Mononuclear cell (primary cell): ENCODE data around the gene DYNC1LI2. TPM values are rescaled to one million over a fixed set of nuclear protein-coding genes. Genes with fewer than 3 reads are reported as not detected.
"Not testable (repeated sequence)": the region's sequence is repeated elsewhere in the genome, so short reads cannot be mapped to it uniquely, and the experiment has no call there.

ENCODE experiments used
- H3K27me3 ChIP-seq: 2 replicates; pipeline ENCODE4 v1.6.0; 2011; ENCODE audit warnings: low read length, control low read depth; ENCODE audit not compliant: insufficient read depth
- H3K4me1 ChIP-seq: 2 replicates; pipeline ENCODE4 v1.5.1; 2011; ENCODE audit warnings: mild to moderate bottlenecking, low read length, control low read depth; ENCODE audit not compliant: insufficient read depth
- H3K4me3 ChIP-seq: 2 replicates; pipeline ENCODE4 v1.5.1; 2011; ENCODE audit warnings: mild to moderate bottlenecking, low read length, moderate library complexity
- H3K9me3 ChIP-seq: 2 replicates; pipeline ENCODE4 v1.5.1; 2011; ENCODE audit warnings: low read depth, mild to moderate bottlenecking, control low read depth, low read length
- total RNA-seq: library from RNA; depleted of rRNA; stranded (reverse); fragments of >200 nt; gene quantifications from one replicate; pipeline ENCODE4 v1.2.3, GENCODE V29; 2012

Gene DYNC1LI2
- total RNA-seq, 1 donor = 124 TPM

- Histone ChIP-seq H3K4me1 (peaks cover 52% of the 10 kb centered on the region), H3K27me3 (no peaks in the 10 kb centered on the region), H3K4me3 (peak overlapping the region; percentile 49), H3K9me3 (no peaks in the 10 kb centered on the region)
These were observed 55.3 kb downstream of the DYNC1LI2 start for GRCh38 chr16:66695935-66696668.

DNA sequence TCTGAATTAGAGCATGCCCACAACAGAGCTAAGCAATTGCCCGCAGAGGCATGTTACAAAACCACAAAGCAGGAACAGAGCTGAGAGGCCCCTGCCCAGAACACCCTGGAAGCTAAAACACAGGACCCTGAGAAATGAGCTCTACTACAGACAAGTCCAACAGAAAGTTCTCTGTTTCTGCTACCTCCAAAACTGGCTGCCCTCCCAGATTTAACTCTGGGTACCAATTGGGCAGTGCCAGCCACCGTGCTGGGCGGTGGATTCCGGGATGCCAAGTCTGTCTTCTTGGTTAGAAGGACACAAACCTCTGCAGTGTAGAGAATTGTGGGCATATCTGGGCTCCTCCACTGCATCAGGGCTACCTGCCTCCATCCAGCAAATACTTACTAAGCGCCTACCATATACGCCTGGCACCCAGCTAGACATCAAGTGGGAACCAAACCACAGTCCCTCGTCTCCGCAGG lies 55.9 kb downstream of the DYNC1LI2 start:
- peak overlapping the region; percentile 49 for H3K4me3 ChIP-seq
- no peaks in the 10 kb centered on the region for H3K9me3 ChIP-seq
- peaks cover 46% of the 10 kb centered on the region for H3K4me1 ChIP-seq
- H3K27me3 ChIP-seq = no peaks in the 10 kb centered on the region

GRCh38 chr16:66693149-66693548 lies 58.3 kb downstream of the DYNC1LI2 start:
- no peak overlapping the region for H3K4me3 ChIP-seq
- H3K27me3 ChIP-seq = no peaks in the 10 kb centered on the region
- peaks cover 34% of the 10 kb centered on the region for H3K4me1 ChIP-seq
- H3K9me3 ChIP-seq = no peaks in the 10 kb centered on the region

DNA sequence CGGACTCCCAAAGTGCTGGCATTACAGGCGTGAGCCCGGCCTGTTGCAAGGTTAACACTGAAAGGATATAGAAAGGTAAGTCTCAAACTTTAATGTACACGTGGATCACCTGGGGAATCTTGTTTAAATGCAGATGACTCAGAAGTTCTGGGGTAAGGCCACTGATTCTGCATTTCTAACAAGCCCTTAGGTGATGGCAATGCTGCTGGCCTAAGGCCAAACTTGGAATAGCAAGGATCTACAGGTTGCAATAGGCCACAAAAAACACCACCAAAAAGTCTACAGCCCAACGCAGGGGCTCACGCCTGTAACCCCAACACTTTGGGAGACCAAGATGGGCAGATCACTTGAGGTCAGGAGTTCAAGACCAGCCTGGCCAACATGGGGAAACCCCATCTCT lies 59.1 kb downstream of the DYNC1LI2 start:
- H3K27me3 ChIP-seq = no peaks in the 10 kb centered on the region
- H3K4me3 ChIP-seq = no peak overlapping the region
- no peaks in the 10 kb centered on the region for H3K9me3 ChIP-seq
- H3K4me1 ChIP-seq = peaks cover 29% of the 10 kb centered on the region

GRCh38 chr16:66691234-66691633 lies 60.2 kb downstream of the DYNC1LI2 start:
- no peak overlapping the region for H3K4me3 ChIP-seq
- peaks cover 27% of the 10 kb centered on the region for H3K4me1 ChIP-seq
- no peaks in the 10 kb centered on the region for H3K9me3 ChIP-seq
- H3K27me3 ChIP-seq = no peaks in the 10 kb centered on the region

DNA sequence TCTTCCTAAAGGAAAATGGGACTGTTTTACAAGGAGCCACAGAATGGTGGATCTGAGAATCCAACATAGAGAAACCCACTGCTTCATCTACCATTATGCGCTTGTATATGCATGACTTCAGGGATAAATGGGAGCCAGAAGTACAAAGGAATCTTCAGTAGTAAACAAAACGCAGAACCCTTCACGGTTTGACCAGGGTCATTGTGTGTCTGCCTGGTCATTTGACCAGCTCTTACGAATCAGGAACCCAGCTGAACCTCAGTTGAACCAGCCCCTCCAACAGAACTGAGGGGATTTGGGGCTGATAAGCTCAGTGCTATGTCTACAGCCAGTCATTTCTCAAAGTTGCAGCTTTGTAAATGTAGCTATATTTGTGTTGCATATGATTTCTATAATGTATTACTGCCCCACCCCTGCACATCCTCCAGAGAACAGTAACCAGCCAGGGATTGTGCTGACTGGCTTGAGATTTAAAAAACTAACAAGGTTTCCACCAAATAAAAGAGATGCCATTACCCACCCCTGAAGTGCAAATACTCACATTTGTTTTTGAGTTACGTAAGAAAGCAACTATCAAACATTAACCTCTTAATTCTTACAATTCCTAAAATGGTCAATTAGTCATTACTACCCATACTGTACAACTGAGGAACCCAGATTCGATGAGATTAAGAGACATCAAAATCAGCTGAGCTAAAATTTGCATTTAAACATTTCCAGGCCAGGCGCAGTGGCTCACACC lies 61.1 kb downstream of the DYNC1LI2 start:
- H3K27me3 ChIP-seq = no peaks in the 10 kb centered on the region
- peaks cover 18% of the 10 kb centered on the region for H3K4me1 ChIP-seq
- no peak overlapping the region for H3K4me3 ChIP-seq
- H3K9me3 ChIP-seq = no peaks in the 10 kb centered on the region

GRCh38 chr16:66689282-66689681 lies 62.1 kb downstream of the DYNC1LI2 start:
- Histone ChIP-seq H3K27me3 (no peaks in the 10 kb centered on the region), H3K4me1 (peaks cover 10% of the 10 kb centered on the region), H3K4me3 (no peak overlapping the region), H3K9me3 (no peaks in the 10 kb centered on the region)

DNA sequence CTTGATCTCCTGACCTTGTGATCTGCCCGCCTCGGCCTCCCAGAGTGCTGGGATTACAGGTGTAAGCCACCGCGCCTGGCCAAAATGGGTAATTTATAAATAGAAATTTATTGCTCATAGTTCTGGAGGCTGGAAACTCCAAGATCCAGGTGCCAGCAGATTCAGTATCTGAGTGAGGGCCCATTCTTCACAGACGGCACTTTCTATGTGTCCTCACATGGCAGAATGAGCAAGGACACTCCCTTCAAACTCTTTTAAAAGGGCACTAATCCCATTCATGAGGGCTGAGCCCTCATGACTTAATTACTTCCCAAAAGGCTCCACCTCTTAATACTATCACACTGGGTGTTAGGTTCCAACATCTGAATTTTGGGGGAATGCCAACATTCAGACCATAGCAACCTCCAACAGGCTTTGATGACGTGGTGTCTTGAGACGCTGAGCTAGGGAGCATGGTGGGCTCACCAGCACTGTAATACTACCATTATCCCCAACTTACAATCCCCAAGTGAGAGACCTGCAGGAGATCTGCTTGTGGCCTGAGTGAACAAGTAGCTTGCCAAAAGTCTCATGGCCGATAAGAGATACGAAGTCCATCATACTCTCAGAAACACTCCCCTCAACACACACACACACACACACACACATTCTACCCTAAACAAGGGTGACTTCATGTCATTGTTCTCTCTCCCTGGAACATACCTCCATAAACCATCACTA lies 63.3 kb downstream of the DYNC1LI2 start:
- Histone ChIP-seq H3K9me3 (no peaks in the 10 kb centered on the region), H3K4me1 (peaks cover 4% of the 10 kb centered on the region), H3K27me3 (no peaks in the 10 kb centered on the region), H3K4me3 (no peak overlapping the region)

- H3K27me3 ChIP-seq, H3K4me1 ChIP-seq, H3K9me3 ChIP-seq, H3K4me3 ChIP-seq: not testable (repeated sequence)
These were observed 65.8 kb downstream of the DYNC1LI2 start for GRCh38 chr16:66685501-66686115.

- Histone ChIP-seq H3K27me3 (no peaks in the 10 kb centered on the region), H3K4me1 (peaks cover 4% of the 10 kb centered on the region), H3K9me3 (no peaks in the 10 kb centered on the region), H3K4me3 (no peak overlapping the region)
These were observed 69.1 kb downstream of the DYNC1LI2 start for GRCh38 chr16:66682271-66682670.

DNA sequence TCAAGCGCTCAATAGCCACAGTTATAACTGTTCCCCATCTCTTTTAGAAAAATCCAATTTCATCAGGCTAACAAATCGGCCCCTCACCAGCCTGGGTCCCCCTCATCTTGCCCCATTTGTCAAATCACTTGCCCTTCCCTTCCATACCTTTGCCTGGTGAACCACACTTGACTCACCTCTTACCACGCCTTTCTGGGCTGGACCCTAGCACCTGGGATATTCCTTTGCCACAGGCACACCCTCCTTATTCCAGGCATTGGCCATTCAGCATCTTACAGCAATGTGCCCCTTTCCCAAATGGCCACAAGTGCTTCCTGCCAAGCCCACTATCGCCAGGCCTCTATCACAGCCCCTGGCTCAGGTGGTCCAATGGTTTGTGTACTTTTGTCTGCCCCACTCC lies 69.7 kb downstream of the DYNC1LI2 start:
- Histone ChIP-seq H3K4me1 (peaks cover 4% of the 10 kb centered on the region), H3K27me3 (no peaks in the 10 kb centered on the region), H3K4me3 (no peak overlapping the region)

DNA sequence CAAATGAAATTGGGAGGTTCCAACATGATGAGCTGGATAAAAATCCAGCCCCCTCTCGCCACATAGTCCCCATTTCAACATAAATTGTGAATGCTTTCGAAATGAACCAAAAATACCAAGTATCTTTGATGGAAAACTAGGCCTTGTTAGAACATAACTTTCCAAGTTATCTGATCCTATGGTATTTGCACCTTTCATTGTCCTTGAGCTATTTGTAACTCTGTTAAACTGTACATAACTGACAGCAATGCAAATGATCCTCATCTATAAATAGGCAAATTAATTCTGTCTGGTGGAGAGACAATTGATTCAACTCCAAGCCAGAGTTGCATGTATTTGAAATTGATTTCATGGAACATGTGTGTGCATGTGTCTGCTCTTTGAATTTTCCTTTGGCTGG lies 73.1 kb downstream of the DYNC1LI2 start:
- Histone ChIP-seq H3K27me3 (no peaks in the 10 kb centered on the region), H3K4me3 (no peak overlapping the region), H3K9me3 (no peaks in the 10 kb centered on the region), H3K4me1 (no peaks in the 10 kb centered on the region)

More for the DNA sequence above, 69.7 kb downstream of the DYNC1LI2 start:
- no peaks in the 10 kb centered on the region for H3K9me3 ChIP-seq

DNA sequence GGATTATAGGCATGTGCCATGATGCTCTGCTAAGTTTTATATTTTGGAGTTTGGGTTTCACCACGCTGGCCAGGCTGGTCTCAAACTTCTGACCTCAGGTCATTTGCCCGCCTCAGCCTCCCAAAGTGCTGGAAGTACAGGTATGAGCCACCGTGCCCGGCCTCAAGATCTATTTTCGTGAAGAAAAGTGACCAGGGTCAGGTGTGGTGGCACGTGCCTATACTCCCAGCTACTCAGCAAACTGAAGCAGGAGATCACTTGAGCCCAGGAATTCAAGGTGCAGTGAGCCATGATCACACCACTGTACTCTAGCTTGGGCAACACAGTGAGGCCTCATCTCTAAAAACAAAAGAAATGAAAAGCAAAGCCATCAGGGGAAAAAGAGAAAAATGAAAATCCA lies 73.6 kb downstream of the DYNC1LI2 start:
- Histone ChIP-seq H3K27me3 (no peaks in the 10 kb centered on the region), H3K9me3 (no peaks in the 10 kb centered on the region), H3K4me3 (no peak overlapping the region), H3K4me1 (no peaks in the 10 kb centered on the region)

DNA sequence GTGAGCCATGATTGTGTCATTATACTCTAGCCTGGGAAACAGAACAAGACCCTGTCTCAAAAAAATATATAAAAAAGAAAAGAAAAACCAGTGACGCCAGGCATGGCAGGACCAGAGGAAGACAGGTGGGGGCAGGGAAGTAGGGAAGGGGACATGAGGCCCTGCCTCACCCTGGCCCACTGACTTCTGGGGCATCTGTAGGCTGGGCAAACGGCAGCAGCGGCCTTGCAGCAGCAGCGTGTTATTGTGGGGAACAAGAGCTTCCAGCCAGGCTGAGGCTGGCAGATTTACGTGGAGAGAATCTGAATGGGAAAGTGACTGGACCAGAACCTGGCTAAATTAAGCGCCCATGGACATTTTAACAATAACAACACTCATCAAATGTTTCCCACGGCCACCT lies 74.2 kb downstream of the DYNC1LI2 start:
- Histone ChIP-seq H3K9me3 (no peaks in the 10 kb centered on the region), H3K4me1 (no peaks in the 10 kb centered on the region), H3K4me3 (no peak overlapping the region), H3K27me3 (no peaks in the 10 kb centered on the region)

- Histone ChIP-seq H3K27me3 (no peaks in the 10 kb centered on the region), H3K9me3 (no peaks in the 10 kb centered on the region), H3K4me3 (no peak overlapping the region), H3K4me1 (no peaks in the 10 kb centered on the region)
These were observed 74.8 kb downstream of the DYNC1LI2 start for GRCh38 chr16:66676599-66676998.
